ENCODE results near the gene FXYD6.

DNA sequence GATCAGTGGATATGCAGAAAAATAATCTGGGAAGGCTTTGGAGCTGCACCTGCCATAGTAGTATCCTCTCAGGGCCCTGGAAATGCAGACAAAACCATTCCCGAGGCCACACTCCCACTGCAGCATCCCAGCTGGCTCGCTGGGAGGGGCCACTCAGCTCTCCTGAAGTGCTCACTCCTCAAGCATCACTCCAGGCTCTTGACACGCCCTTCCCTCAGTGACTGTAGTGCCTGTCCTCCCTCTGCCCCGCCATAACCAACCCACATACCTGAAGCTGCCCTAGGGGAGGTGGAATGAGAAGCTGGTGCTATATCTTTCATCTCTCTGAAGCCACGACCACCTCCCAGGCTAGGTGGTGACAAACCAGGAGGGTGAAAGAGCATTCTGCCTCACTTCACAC lies 84.2 kb downstream of the FXYD6 start:
- TF ChIP-seq, protein P1, sequence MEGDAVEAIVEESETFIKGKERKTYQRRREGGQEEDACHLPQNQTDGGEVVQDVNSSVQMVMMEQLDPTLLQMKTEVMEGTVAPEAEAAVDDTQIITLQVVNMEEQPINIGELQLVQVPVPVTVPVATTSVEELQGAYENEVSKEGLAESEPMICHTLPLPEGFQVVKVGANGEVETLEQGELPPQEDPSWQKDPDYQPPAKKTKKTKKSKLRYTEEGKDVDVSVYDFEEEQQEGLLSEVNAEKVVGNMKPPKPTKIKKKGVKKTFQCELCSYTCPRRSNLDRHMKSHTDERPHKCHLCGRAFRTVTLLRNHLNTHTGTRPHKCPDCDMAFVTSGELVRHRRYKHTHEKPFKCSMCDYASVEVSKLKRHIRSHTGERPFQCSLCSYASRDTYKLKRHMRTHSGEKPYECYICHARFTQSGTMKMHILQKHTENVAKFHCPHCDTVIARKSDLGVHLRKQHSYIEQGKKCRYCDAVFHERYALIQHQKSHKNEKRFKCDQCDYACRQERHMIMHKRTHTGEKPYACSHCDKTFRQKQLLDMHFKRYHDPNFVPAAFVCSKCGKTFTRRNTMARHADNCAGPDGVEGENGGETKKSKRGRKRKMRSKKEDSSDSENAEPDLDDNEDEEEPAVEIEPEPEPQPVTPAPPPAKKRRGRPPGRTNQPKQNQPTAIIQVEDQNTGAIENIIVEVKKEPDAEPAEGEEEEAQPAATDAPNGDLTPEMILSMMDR (IDR thresholded peaks at IDR 0.05) = no peak
- TF ChIP-seq CEBPB (IDR thresholded peaks at IDR 0.05) (no peak), POLR2A (IDR thresholded peaks at IDR 0.05; ENCODE audit: low read length) (no peak), MAZ (IDR thresholded peaks at IDR 0.05; ENCODE audit: borderline replicate concordance, low read depth, low read length) (no peak), PHF8 (IDR thresholded peaks at IDR 0.05; ENCODE audit: borderline replicate concordance, low read depth) (no peak), EP300 (IDR thresholded peaks at IDR 0.05) (no peak), ZSCAN20 (CRISPR knock-in tag; IDR thresholded peaks at IDR 0.05) (no peak), JUNB (IDR thresholded peaks at IDR 0.05) (no peak), RFX5 (IDR thresholded peaks at IDR 0.05) (no peak), MYC (IDR thresholded peaks at IDR 0.05; ENCODE audit: borderline replicate concordance, low read length) (no peak)
- TF ChIP-seq, protein P2, sequence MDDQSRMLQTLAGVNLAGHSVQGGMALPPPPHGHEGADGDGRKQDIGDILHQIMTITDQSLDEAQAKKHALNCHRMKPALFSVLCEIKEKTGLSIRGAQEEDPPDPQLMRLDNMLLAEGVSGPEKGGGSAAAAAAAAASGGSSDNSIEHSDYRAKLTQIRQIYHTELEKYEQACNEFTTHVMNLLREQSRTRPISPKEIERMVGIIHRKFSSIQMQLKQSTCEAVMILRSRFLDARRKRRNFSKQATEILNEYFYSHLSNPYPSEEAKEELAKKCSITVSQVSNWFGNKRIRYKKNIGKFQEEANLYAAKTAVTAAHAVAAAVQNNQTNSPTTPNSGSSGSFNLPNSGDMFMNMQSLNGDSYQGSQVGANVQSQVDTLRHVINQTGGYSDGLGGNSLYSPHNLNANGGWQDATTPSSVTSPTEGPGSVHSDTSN (IDR thresholded peaks at IDR 0.05) = no peak
